NT2/D1 (cell line): ENCODE results near the gene CCNA1.

Experiments
- SUZ12 ChIP-seq: IDR thresholded peaks from 2 replicates; pipeline ENCODE4 v1.6.1; 2011; ENCODE audit not compliant: insufficient read length, insufficient read depth; ENCODE audit errors: extremely low read depth
- ZNF274 ChIP-seq: IDR thresholded peaks from 2 replicates; pipeline ENCODE4 v1.6.1; 2011; ENCODE audit warnings: mild to moderate bottlenecking, low read depth, low read length

- TF ChIP-seq ZNF274 (no peak), SUZ12 (no peak)
Measured at GRCh38 chr13:36431204-36432105, 840 bp upstream of the CCNA1 start.
